NCI-H510A treated with DMSO at 0.1 percent for 48 hours (cell line): Measurements from ENCODE around the gene SEZ6.

Experiments
- DNase-seq: peaks from one replicate; lab custom pipeline; 2025; lab: John Stamatoyannopoulos, UW

SEZ6 gene

DNA sequence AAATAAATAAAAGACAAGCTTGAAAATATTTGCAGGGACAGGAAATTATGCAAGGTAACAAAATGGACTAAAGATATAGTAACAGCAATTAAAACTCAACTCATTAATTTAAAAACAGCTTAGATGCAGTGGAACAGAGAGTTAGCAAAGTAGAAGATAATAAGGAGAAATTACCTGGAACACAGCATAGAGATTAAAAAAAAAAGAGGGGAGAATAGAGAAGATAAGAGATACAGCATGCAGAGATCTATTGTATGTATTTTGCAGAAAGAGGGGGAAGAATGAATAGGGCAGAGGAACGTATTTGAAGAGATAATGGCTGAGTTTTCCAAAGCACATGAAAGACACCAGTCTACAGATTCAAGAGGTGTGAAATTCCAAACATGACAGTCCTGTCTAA is 28.7 kb upstream of the SEZ6 start:
- DNase-seq = no peak

DNA sequence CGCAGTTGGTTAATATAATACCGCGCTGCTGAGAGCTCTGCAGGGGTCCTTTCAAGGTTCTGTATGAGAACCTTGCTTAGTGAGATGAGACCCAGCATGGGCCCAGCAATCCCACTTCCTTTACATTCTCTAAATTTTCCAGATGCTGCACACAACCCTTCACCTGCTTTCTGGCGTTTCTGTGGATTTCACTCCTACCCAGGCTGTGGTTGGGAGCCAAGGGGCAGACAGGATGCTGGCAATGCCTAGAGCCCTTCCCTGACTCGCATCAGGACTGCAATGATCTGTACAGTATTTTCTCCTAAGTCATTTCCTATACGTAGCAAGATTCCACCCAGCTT is 27.0 kb upstream of the SEZ6 start:
- no peak for DNase-seq

DNA sequence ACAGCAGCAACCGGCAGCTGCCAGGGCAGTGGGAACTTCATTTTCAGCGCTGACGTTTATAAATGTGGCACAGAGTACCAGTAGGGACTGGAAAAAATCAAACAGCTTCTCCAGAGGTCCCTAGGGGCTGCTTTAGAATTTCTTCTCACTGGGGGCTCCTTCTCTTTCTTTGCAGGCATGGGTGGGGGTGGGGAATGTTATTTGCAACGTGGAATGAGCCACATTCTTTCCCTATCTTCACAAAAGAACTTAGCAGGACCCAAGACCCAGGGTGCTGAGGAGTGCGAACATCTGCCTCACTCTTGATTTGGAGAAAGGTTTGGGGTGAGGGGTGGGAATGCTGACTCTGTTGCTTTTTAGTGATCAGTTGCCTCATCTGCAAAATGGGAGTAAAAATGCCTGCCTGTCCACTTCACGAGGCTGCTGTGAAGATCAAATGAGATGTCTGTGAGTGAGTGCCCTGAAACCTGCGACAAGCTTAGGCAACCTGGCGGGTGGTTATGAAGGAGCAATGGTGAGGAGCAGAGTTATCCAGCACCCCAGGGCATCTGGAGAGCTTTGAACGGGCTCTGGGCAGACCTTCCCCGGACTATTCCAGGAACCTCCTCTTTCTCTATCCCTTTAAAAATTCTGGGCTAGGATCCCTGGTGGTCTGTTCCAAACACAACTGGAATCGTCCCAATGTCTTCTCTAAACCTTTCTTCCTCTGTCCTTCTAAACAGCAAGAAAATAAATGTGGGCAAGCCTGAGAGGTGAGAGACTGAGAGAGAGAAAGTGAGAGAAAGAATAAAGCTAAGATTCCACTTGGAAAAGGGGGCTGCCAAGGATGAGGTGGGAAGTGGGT is 26.4 kb upstream of the SEZ6 start:
- DNase-seq = no peak

DNA sequence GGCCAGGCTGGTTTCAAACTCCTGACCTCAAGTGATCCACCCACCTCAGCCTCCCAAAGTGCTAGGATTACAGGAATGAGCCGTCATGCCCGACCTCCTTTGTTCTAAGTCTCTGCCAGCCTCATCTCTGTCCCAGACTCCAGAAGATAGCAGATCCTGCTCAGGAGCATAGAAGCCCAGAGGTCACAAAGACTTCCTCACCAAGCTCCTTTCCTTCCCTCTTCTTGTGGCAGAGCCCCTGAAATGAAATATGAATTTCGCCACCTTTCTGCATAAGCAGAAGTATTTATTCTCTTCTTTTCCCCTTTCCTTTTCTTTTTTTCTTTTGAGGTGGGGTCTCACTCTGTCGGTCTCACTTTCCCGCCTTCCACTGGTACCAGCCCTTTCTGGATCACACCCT is 25.7 kb upstream of the SEZ6 start:
- DNase-seq = no peak

DNA sequence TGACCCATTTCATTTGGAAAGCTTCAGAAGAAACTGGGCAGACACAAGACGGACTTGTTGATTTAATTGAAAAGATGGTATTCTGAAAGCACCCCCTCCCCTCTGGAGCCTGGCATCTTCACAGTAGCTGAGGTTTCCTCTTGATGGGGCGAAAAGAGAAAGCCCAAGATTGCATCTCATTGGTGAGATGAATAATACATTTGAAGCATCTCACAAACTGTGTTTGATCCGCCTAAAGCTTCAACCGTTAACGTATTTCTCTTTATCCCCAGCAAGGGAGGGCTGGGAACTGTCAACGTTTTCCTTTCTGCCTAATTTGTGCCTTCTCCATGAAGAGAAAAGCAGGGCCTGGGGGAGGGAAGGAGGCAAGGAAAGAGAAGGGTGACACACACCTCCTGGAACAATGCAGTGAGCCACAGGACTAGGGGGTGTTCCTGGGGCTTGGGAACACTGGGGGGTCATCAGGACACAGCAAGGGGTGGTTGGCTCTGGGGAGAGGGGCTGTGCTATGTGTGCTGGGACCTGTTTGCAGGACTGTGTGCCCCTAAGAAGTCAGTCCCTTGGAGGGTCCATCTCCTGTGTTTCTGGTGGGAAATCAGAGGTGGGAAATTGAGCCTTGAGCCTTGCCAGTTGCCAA is 18.6 kb upstream of the SEZ6 start:
- no peak for DNase-seq

DNA sequence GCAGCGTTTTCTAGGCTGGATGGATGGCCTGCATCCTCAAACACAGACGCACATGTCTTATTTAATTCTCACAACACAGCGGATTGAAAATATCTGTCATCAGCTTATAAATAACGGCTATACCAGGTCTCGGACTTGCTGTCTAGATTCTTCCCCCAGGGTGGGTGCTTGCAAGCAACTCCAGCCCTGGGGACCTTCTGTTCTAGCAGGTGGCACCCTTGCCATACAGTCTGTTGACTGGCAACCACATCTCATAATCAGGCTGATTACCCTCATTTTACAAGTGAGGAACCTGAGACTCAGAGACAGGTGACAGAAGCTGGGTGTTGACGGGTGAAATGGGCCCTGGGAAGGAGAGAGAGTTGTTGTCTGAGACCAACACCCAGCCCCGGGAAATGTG is 16.2 kb upstream of the SEZ6 start:
- no peak for DNase-seq

DNA sequence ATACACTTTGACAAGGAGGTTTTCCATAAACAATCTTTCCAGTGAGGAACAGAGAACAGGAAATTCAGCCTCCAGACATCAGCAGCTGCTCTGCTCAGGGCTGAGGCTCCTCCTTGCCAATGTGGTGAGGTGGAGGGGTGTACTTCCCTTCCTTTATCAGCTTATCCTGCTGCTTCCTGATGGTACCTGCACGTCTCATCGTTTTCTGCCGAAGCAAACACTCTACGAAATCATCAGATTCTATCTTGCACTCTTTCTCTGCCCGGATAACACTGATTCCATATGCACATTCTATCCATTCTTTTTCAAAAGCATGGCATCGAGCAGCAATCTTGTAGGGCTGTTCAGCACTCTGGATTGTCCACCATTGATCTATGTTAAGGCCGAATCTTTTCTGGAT is 15.4 kb upstream of the SEZ6 start:
- DNase-seq = no peak

DNA sequence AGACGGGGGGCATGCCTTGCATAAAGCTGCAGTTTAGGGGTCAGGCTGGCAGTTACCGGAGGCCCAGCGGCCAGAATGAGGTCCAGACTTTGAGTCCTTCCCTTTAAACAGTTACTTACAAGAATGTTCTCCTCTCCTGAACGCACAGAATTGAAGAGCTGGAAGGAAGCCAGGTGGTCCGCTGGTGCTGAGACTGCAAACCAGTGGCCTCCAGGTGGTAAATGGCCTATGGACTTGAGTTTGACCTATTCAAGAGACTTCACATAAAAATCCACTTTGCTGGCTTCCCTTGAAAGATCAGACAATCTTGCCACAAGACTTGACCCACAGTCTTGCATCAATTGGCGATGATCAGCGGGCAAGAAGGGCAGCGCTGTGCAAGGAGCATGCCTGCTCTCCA is 14.7 kb upstream of the SEZ6 start:
- no peak for DNase-seq

DNA sequence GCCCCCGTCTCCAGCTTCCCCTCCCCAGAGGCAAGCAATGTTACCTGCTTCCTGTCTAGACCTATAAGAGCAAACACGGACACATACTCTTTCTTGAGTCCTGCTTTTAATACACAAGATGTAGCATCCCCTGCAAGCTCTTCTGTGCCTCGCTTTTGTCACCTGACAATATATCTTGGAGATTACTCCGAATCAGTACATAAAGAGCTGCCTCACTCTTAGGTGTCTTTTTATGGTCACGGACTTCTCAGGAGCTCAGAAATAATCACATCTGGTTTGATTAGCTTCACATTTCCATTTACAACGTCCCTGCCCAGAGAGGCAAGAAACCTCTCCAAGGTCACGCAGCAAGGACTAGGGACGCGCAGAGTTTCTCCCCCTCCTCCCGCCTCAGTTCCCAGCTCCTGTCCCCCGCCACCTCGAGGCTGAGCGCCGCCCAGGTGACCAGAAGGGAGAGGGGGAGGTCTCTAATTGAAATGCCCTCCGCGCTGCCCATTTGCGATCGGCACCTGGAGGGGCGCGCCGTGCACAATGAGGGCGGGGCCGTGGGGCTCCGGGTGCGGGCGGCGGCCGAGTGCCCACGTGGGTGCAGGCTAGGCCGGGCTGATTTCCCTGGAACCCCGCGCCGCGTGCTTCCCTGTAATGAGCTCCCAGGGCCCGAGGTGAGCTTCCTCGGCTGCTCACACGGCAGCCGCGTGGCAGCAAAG is 13.8 kb upstream of the SEZ6 start:
- DNase-seq = no peak

DNA sequence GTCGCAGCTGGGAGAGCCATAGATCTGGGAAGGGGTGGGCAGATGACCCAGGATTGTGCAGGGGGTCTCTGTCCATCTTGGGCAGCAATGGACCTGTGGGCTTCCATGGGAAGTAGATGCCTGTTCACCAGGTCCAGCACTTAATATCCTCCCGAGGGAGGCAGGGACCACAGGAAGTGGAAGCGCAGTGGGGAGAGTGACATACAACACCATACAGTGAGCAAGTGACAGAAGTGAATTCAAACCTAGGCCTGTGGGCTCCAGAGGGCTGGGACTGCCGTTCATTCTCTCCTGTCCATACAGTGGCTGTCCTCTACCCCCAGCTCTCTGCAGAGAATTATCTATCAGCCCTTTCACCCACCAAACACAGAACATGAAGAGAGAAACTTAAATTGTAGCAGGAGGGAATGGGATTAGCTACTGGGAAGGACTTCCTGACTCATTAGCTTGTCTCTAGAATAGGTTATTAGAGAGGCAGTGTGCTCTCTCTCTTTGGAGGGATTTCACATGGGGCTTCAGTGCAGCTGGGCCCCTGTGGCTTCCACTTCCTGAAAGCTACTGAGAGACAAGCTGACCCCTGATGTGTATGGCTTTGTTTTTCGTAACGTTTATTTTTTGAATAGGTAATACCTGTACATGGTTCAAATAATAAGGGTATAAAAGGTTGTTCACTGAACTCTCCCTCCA is 13.1 kb upstream of the SEZ6 start:
- DNase-seq = no peak

DNA sequence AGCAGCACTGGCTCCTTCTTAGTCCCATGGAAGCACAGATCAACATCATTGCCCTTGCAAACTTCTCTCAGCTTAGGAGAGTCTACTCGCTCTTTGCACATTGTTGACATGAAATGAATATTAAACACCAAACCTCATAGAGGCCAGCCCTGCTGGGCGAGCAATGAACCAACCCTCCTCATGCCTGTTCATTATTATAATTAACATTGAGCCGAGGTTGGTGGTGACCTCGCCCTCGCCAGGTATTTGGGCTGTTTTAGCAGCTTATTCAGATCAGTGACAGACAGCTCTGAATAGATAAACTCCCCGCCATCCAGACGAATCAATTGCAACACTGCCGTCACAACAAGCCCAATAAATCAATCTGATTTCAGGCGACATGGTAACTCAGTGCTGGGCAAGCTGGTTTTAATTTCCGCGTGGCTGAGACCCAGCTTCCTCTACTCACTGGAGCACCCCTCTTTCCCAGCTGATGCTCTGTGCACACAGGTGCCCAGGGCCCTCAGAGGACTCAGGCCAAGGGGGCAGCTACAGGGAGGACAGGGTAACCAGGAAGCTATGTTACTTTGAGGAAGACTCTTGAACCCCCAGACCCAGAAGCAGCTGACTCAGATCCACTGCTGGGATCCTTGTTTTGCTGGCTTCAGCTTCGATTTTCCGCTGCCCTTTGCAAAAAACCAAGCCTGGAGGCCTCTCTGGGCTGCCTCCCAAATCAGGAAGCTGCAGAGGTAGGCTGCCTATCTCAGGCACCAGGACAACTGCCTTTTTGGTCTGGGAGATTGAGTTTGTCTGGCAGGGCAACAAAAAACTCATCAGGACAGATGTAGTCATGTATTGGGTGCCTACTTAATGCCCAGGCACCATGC is 10.7 kb upstream of the SEZ6 start:
- no peak for DNase-seq

DNA sequence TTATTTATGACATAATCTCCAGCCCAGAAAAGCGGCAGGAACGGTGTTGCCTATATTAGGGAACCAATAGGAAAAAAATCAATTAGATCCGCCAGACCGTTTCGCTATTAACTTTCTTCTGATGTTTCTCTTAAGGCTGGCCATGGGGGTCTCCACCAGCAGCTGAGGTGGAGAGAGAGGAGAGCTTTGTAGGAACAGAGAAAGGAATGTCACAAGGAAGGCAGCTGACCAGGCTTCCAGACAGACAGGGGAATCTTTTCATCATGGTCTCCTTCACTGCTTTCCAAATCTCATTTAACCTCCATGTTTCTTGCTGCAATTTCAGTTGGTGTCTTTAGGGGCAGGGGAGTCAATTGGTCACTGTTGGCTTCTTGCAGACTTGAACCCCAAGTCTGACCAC is 8.9 kb upstream of the SEZ6 start:
- DNase-seq = no peak

DNA sequence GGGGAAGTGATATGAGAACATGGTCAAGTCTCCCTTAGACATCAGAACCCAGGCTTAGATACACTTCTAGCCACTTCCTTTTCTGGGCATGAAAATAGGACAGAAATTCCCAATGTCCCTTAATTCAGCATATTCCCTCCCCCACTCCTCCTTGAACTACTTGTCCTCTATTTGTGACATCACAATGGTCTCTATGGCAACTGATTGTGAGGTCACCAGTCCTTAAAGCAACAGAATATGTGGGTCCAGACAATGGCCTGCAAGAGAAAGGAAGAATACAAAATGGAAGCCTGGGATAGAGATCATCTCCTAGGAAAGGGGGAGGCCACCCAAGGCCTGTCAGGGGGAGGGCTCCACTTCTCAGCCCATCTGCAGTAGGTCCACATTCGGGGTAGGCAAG is 6.7 kb upstream of the SEZ6 start:
- no peak for DNase-seq

DNA sequence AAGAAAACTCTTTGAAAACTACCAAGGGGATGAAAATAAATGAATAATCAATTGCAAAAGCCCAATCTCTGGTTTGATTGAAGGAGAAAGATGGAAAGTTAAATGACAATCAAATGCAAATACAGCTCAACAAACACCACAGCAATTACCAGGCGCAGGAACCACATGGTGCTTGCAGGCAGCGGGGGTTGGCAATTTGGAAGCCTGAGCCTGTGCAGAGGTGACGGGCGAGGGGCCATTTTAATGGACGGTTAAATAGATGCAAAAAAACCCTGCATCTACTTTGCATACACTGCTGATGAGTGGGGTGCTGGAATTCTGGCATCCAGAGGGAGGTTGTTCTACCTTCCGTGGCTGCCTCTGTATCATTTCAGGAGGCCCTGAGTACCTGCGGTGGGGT is 4.8 kb upstream of the SEZ6 start:
- no peak for DNase-seq

DNA sequence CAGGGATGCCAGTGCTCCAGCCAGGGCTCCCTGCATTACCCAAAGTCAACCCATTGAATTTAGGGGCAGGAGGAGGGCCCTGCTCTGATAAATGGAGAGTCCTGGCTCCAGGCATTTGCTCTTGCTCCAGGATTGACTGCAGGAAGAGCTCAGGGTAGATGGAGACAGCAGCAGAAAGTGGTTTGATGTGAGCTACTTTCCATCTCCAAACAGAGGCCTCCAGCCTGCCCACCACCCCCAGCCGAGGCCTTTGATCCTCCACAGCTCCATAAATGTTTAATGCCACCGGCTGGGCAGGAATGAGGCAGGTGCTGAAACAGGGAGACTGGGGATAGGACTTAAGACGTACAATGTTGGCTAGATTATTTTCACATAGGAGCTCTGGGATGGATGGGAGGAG is 4.3 kb upstream of the SEZ6 start:
- no peak for DNase-seq

DNA sequence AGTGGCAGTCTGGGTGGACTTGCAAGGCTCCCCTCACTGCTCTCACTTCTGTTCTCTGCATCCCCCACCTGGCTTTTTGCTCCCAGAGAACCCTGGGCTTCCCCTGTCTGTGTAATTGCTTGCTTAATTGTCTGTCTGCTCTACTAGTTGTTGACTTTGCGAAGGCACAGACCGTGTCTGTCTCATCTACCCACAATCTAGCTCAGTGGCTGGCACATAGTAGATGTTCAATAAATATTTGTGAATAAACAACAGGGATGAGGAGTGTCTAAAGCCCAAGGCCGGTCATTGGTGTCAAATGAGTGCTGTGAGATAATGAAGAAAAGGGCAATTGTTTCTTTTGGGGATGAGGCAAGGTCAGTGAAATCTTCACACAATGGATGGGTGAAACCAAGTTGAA is 2.8 kb upstream of the SEZ6 start:
- DNase-seq = no peak

DNA sequence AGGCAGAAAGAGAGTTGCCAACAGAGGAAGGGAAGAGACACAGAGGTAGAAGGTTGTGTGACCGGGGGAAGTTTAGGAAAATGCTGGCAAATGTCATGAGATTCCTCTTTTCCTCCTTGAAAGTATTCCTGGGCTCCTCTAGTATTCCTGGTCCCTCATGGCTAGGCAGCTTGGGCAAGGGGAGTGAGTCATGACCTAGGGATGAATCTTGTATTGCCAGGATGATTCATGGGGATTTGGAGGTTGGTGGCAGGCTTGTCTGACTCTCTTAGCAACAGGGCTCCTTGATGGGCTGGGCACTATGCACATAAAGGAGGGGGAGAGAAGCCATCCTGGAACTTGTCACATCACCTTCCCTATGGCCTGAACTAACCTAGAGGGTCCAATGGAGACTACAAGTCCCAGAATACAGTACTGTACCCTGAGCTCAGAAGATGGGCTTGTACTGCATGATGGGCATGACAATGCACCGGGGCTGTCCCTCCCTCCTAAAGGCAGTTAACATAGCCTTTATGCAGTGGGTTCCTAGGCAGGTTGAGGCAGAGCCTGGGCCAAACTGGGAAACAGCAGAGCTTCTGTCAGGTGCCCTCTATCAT is 2.1 kb upstream of the SEZ6 start:
- no peak for DNase-seq

DNA sequence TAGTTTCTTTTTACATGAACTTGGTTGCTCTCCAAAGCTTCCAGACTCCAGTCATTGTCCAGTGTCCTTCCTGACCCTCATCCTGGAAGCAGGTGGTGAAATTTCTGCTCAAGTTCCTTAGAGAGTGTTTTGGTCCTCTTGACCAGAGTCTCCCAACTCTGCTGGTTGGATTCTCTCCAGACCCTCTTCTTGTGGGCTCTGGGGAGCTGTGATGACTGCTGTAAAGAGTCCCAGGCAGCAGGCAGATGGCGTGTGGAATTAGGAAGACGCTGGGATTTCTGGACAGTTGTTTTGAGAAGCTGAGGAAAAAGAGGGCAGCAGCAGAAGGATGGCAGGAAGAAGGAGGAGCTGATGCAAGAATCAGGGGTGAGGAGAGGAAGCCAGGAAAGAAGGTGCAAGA is 1.6 kb upstream of the SEZ6 start:
- no peak for DNase-seq

DNA sequence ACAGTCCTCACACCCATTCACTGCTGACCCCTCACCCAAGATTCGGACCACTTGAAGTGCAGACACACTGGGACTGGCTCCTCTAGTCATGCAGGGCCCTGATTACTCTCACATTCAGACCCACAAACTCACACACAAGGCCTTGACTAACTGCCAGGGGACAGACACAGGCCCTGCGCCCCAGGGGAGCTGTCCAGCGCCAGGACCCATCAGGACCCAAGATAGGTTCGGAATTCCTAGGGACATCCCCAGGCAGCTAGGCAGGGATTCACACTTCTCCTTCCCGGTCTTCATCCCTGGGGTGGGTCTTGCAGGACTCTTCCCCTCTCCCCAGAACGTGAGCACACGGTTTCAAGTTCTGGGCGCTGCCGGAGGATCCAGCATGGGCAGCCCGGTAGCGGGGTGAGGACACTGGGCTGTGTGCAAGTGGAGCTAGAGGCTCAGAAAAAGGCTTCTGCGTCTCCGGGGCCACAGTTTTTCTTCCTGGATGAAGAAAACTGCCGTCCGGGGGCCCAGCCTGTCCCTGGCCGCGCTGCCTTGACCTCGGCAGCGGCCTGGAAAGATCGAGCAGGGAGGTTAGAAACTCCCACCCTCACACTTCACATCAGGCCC is 1.6 kb downstream of the SEZ6 start:
- DNase-seq = no peak

DNA sequence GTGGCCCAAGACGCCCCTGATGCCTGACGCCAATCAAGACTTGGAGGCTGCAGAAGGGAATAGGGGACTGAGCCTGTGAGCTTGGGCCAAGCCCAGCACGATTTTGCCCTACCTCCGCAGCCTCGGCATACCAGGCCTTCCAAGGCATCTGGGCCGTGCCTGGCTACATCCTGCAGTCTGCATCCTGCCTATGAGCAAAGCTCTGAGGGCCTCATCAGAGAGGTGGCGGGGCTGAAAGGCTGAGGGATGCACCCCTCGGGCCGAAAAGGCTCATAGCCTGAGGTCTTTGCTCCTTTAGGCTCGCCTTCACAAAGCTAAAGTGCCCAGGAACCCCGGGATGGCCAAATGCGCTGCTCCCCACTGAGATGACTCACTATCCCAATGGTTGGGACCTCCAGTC is 2.5 kb downstream of the SEZ6 start:
- DNase-seq = no peak

DNA sequence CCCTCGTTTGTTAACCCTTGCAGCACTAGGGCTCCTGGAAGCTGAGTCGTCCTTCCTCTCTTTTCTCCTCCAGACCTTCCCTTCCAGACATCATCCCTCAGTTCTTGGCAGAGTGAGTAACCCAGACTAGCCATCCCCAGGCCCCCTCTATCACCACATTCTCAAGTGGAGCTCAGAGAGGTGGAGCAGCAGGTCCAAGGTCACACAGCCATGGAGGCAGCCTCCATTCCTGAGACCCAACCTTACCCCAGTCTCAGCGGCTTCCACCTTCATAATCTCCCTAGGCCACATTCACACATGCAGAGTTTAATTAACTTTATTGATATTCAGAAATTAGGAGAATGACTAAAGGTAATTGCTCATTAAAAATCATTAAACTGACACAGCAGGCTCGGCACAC is 3.0 kb downstream of the SEZ6 start:
- no peak for DNase-seq
